Hepatocyte (in vitro differentiated cells): ENCODE measurements around the gene CCDC112. TPM values are rescaled to one million over a fixed set of nuclear protein-coding genes. Genes with fewer than 3 reads are reported as not detected.

Experiments used
- DNase-seq: peaks from one replicate; pipeline ENCODE4 v3.0.0-alpha.2; 2016; ENCODE audit warnings: low spot score
- H2AFZ ChIP-seq: fragments of 200-600 bp; sonication (generic); 2 replicates; pipeline ENCODE4 v1.6.0; 2016; ENCODE audit warnings: antibody characterized with exemption, mild to moderate bottlenecking
- H3K27ac ChIP-seq: fragments of 200-600 bp; sonication (generic); 2 replicates; pipeline ENCODE4 v1.5.1; 2016; ENCODE audit warnings: mild to moderate bottlenecking
- H3K27me3 ChIP-seq: fragments of 200-600 bp; sonication (generic); 2 replicates; pipeline ENCODE4 v1.6.1; 2016
- H3K36me3 ChIP-seq: fragments of 200-600 bp; sonication (generic); replicated peaks from 2 replicates; pipeline ENCODE4 v1.5.1; 2016; ENCODE audit warnings: low read depth; ENCODE audit not compliant: insufficient read depth
- H3K4me1 ChIP-seq: fragments of 200-600 bp; sonication (generic); 2 replicates; pipeline ENCODE4 v1.5.1; 2016; ENCODE audit warnings: mild to moderate bottlenecking, moderate library complexity; ENCODE audit not compliant: insufficient read depth
- H3K4me2 ChIP-seq: fragments of 200-600 bp; sonication (generic); 2 replicates; pipeline ENCODE4 v1.6.0; 2016
- H3K4me3 ChIP-seq: fragments of 200-600 bp; sonication (generic); 2 replicates; pipeline ENCODE4 v1.5.1; 2016; ENCODE audit warnings: mild to moderate bottlenecking
- H3K79me2 ChIP-seq: fragments of 200-600 bp; sonication (generic); 2 replicates; pipeline ENCODE4 v1.6.0; 2017; ENCODE audit warnings: mild to moderate bottlenecking
- H3K9me2 ChIP-seq: fragments of 200-600 bp; sonication (generic); replicated peaks from 2 replicates; pipeline ENCODE4 v1.6.0; 2017; ENCODE audit warnings: mild to moderate bottlenecking; ENCODE audit not compliant: insufficient read depth
- H3K9me3 ChIP-seq: fragments of 200-600 bp; sonication (generic); 2 replicates; pipeline ENCODE4 v1.5.1; 2016; ENCODE audit warnings: low read depth, mild to moderate bottlenecking
- H4K20me1 ChIP-seq: fragments of 200-600 bp; sonication (generic); 2 replicates; pipeline ENCODE4 v1.6.0; 2016; ENCODE audit warnings: mild to moderate bottlenecking; ENCODE audit not compliant: insufficient read depth, poor library complexity, severe bottlenecking
- CTCF ChIP-seq: fragments of 200-600 bp; sonication (generic); IDR thresholded peaks from 2 replicates; pipeline ENCODE4 v1.5.1; 2016; ENCODE audit warnings: antibody characterized with exemption, mild to moderate bottlenecking; ENCODE audit not compliant: poor library complexity
- EZH2 ChIP-seq: fragments of 200-600 bp; sonication (generic); IDR thresholded peaks from 2 replicates; pipeline ENCODE4 v1.6.1; 2016; ENCODE audit warnings: antibody characterized with exemption, mild to moderate bottlenecking, borderline replicate concordance
- EZH2phosphoT487 ChIP-seq: fragments of 200-600 bp; sonication (generic); IDR thresholded peaks from one replicate; pipeline ENCODE4 v1.6.1; 2018; ENCODE audit warnings: antibody characterized with exemption, mild to moderate bottlenecking, low read depth, moderate library complexity; ENCODE audit not compliant: unreplicated experiment, severe bottlenecking
- WGBS: methylation state at CpG from one replicate; pipeline ENCODE4 v1.1.6; 2016; ENCODE audit warnings: low lambda C conversion rate; ENCODE audit errors: missing lambda C conversion rate; 5-methylcytosine and 5-hydroxymethylcytosine counted together
- polyA plus RNA-seq: library from polyadenylated mRNA; unstranded; fragments of >200 nt; fragmentation: Nextera tagmentation; extraction: Ambion mirVana; gene quantifications from 2 replicates; pipeline ENCODE4 v1.2.1, GENCODE V29; 2016
- total RNA-seq: library from RNA; depleted of rRNA; stranded (reverse); fragments of >200 nt; gene quantifications from 2 replicates; pipeline ENCODE4 v1.2.3, GENCODE V29; 2014

CCDC112 gene
- total and polyA plus RNA-seq, 2 experiments from 2014 or later = 3.7 to 4.2 TPM

- DNase-seq = no peak
- no peaks in the 10 kb centered on the region for H3K4me1 ChIP-seq
- H3K4me3 ChIP-seq = no peak overlapping the region
- 86% methylated on average over 2 of the region's 2 CpGs for WGBS
- no peak overlapping the region for H3K4me2 ChIP-seq
- H3K79me2 ChIP-seq = no peaks in the 10 kb centered on the region
- no peaks in the 10 kb centered on the region for H3K9me2 ChIP-seq
- H4K20me1 ChIP-seq = no peaks in the 10 kb centered on the region
- no peaks in the 10 kb centered on the region for H3K36me3 ChIP-seq
- H3K27me3 ChIP-seq = no peaks in the 10 kb centered on the region
- no peak overlapping the region for H2AFZ ChIP-seq
- no peaks in the 10 kb centered on the region for H3K9me3 ChIP-seq
- H3K27ac ChIP-seq = no peak overlapping the region
- TF ChIP-seq CTCF (no peak), EZH2phosphoT487 (no peak), EZH2 (no peak)
Observed at GRCh38 chr5:115322729-115323128, 26.3 kb upstream of the CCDC112 start.

GRCh38 chr5:115321309-115321708 lies 24.9 kb upstream of the CCDC112 start:
- Histone ChIP-seq H3K9me2 (no peaks in the 10 kb centered on the region), H2AFZ (no peak overlapping the region), H3K27ac (no peak overlapping the region), H3K4me3 (no peak overlapping the region), H3K27me3 (no peaks in the 10 kb centered on the region), H3K4me1 (no peaks in the 10 kb centered on the region), H3K36me3 (no peaks in the 10 kb centered on the region), H3K9me3 (no peaks in the 10 kb centered on the region), H3K79me2 (no peaks in the 10 kb centered on the region), H3K4me2 (no peak overlapping the region), H4K20me1 (no peaks in the 10 kb centered on the region)
- 93% methylated on average over 3 of the region's 3 CpGs for WGBS
- no peak for TF ChIP-seq EZH2phosphoT487
- TF ChIP-seq CTCF = no peak
- TF ChIP-seq EZH2 = no peak
- DNase-seq = no peak

- Histone ChIP-seq H2AFZ (no peak overlapping the region), H3K4me3 (no peak overlapping the region), H3K4me2 (no peak overlapping the region), H3K27ac (no peak overlapping the region), H3K27me3 (no peaks in the 10 kb centered on the region), H3K9me2 (no peaks in the 10 kb centered on the region), H3K4me1 (no peaks in the 10 kb centered on the region), H4K20me1 (no peaks in the 10 kb centered on the region), H3K9me3 (no peaks in the 10 kb centered on the region), H3K36me3 (no peaks in the 10 kb centered on the region), H3K79me2 (no peaks in the 10 kb centered on the region)
- WGBS = 79% methylated on average over 1 of the region's 1 CpG
- DNase-seq = no peak
- TF ChIP-seq CTCF (no peak), EZH2 (no peak), EZH2phosphoT487 (no peak)
Observed at GRCh38 chr5:115320515-115320914, 24.1 kb upstream of the CCDC112 start.

GRCh38 chr5:115320006-115320405 lies 23.6 kb upstream of the CCDC112 start:
- H3K4me2 ChIP-seq = no peak overlapping the region
- TF ChIP-seq EZH2phosphoT487 (no peak), EZH2 (no peak), CTCF (no peak)
- H3K9me3 ChIP-seq = no peaks in the 10 kb centered on the region
- no peaks in the 10 kb centered on the region for H3K4me1 ChIP-seq
- no peak overlapping the region for H2AFZ ChIP-seq
- no peaks in the 10 kb centered on the region for H3K36me3 ChIP-seq
- no peak overlapping the region for H3K27ac ChIP-seq
- H3K27me3 ChIP-seq = no peaks in the 10 kb centered on the region
- 76% methylated on average over 3 of the region's 3 CpGs for WGBS
- H3K79me2 ChIP-seq = no peaks in the 10 kb centered on the region
- H3K9me2 ChIP-seq = no peaks in the 10 kb centered on the region
- no peak overlapping the region for H3K4me3 ChIP-seq
- no peak for DNase-seq
- no peaks in the 10 kb centered on the region for H4K20me1 ChIP-seq
